GM10847 (cell line): ENCODE results near the gene UCHL5.

ENCODE experiments used
- POLR2A ChIP-seq: IDR thresholded peaks from 2 replicates; pipeline ENCODE4 v1.6.1; 2011; ENCODE audit not compliant: insufficient read length; ENCODE audit errors: extremely low read depth

Gene UCHL5, protein sequence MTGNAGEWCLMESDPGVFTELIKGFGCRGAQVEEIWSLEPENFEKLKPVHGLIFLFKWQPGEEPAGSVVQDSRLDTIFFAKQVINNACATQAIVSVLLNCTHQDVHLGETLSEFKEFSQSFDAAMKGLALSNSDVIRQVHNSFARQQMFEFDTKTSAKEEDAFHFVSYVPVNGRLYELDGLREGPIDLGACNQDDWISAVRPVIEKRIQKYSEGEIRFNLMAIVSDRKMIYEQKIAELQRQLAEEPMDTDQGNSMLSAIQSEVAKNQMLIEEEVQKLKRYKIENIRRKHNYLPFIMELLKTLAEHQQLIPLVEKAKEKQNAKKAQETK

DNA sequence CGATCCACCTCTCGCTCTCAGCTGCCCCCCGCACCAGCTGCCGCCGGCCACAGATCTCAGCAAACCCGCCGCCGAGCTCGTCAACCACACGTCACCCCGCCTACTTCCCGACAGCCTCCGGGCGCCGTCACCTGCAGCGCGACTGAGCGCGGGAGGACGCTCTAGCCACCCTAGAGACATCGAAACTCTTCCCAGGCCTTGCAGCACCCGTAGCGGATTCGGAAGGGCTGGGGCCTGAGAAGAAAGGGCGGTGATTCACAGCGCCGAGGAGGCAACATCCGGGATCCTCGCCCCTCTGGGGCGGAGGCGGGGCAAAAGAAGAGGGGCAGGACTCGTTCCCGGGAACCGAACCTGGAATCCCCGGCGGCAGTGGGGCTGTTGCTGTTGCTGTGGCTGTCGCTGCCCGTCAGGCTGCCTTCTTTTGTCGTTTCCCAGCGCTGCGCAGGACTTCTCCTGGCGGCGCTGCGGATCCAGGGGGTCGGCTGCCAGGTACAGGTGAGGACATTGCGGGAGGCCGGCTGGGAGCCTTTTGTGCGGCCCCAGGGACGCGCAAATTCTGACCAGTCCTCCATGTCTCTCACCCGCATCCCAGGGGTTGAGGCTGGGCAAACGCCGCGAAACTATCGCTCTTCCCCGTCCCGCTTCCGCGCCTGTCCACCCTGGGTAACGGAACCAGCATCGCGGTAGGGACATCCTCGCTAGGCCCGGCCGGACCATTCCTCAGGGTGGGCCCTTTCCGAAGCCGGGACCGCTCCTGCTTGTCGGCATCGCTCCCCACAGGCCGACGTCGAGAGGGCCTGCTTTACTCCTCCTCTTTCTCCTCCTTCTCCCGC, at the start of gene UCHL5, which contains the start of gene RO60:
TSS of gene UCHL5 (minus strand) at position 79 of the 833 bp plus-strand sequence. CDS start 100 bp downstream, outside the sequence.
TSS of gene RO60 (plus strand) at position 331 of the 833 bp plus-strand sequence. CDS start 9,443 bp downstream, outside the sequence.
- TF ChIP-seq POLR2A: peak; percentile 90

DNA sequence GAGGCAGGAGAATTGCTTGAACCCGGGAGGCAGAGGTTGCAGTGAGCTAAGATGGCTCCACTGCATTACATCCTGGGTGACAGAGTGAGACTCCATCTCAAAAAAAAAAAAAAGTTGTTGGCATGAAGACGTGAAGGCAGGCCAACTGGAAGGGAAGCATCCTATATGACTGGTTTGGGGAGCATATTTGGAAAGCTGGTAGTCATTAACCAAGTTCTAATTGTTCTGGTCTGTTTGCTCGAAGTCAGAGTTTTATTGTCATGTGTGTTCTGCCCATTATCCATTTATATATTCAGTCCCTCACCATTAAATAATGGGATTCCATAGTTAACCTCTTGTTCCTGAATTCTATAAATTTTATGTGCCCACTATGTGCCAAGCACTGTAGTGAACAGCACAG, 49.3 kb upstream of the UCHL5 start:
- TF ChIP-seq POLR2A: no peak

DNA sequence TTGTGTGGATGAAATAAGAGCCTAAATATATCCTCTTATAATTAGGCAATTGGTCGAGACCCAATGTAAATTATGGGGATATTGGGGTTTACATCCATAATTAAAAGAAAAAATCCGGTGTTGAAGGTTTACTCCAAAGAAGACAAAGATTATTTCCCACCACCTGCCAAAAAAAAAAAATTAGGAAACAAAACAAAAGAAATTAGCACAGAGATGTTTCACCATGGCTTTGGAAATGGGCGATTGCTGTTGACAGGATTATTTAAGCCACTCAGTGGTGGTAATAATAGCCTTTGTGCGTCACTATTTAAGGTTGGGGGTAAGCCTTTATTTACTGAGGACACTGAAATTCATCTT, 46.6 kb upstream of the UCHL5 start:
- no peak for TF ChIP-seq POLR2A

DNA sequence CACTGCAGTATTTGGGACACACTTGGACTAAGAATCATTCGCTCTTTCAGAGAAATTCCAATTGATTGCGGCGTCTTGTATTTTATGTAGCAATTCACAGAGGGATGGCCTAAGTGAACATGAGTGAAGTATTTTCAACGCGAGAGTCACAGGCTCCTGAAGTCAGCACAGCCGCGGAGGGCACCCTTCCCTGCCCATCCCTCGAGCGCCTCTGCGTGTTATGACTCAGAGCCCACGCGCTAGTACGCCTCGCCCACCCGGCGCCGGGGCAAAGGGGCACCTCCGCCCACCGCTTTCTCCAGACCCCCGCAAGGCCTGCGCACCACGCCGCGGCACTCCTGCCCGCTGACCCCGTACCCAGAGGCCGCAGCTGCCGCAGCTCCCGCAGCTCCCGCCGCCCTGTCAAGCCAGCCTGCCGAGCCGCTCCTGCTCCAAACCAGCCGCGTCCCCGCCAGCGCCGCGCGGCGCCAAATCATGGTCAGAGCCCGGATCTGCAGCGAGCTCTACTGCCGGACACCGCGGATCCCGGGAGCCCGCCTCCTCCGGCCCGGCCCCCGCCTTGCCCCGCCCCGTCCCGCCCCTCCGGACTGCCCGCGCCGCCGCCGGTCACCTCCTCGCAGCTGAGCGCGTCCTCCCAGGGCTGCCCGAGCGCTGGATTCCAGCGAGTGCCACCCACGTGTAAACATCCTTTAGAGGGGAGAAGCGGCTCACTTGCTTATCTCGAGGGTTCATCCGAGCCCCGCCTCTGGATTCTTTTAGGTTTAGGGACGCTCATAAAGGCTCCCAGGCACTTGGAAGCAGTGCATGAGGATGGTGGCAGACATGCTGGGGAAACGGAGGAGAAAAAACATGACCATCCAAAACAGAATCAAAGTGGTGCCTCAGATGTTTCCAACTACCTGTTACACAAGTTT, 46.0 kb upstream of the UCHL5 start, which contains the start of gene GLRX2:
TSS of gene GLRX2 (minus strand) at position 508 of the 914 bp plus-strand sequence. CDS start at position 476, 32 bp downstream.
- peak; percentile 84 for TF ChIP-seq POLR2A

DNA sequence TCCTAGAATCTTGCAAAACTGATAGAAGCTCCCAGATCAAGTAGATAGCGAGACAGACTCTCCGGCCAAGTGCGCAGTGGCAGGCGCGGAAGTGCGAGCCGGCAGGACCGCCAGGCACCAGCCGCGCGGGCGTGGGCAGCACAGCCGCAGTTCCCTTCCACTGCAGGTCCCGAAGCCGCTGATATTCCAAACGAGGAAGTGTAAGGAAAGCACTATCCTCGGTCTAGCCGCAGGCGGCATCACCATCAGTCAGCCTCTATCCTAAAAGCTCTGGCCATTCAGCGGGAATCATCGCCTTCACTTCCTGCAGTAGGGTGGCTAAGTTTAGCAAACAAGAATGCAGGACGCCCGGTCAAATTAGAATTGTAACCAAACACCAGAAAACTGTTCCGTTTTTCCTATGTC, 45.3 kb upstream of the UCHL5 start:
- TF ChIP-seq POLR2A: no peak

DNA sequence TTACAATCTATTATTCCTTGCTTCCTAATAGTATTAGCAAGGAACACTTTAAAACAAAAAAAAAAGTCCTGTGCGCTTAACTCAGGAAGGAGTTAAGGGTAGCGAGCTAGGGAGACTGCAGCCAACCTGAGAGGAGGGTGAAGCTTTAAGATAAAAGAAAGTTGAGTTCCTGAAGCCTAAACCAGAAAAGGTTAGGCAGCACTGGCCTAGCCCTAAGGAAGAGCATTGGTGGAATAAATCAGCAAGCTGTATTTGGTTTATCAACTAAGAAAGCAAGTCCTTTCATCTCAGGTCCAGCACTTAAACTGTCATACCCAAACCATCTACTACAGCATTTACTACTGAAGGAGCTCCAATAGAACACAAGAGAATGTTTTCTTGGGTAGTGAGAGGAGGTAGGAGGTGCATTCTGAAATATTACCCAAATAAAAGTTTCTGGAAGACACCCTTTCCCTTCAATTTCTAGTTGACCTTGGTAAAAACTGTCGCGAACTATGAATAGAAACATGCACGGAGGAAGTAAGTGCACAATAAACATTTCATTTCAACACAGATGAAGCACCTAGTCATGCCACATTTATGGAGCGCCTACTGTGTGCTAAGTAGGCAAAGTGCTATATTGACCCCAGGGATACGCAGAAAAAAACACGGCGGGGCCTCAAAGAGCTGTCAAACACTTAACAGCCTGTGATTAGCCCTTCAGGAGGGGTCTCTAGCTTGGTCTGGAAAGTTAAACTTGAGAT, 44.8 kb upstream of the UCHL5 start:
- no peak for TF ChIP-seq POLR2A

DNA sequence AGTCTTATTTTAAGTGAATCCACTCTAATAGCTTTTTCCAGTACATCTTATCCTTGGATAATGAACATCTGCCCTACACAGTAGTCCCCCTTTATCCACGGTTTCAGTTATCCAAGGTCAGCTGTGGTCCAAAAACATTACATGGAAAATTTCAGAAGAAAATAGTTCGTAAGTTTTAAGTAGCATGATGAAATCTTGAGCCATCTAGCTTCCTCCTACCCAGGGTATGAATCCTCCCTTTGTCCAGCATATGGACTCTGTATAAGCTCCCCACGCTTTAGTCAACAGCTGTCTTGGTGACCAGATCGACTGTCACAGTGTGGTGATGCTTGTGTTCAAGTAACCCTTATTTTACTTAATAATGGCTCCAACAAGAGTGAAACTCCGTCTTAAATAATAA, 43.5 kb upstream of the UCHL5 start:
- no peak for TF ChIP-seq POLR2A

DNA sequence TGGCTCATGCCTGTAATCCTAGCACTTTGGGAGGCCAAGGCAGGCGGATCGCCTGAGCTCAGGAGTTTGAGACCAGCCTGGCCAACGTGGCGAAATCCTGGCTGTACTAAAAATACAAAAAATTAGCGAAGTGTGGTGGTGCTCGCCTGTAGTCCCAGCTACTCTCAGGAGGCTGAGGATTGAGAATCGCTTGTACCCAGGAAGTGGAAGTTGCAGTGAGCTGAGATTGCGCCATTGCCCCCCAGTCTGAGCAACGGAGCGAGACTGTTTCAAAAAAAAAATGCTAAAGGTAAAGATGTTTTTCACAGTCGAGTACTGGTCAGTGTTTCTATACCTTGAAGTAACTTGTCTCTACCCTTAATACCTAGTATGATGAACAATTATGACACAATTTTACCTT, 35.0 kb upstream of the UCHL5 start:
- no peak for TF ChIP-seq POLR2A

DNA sequence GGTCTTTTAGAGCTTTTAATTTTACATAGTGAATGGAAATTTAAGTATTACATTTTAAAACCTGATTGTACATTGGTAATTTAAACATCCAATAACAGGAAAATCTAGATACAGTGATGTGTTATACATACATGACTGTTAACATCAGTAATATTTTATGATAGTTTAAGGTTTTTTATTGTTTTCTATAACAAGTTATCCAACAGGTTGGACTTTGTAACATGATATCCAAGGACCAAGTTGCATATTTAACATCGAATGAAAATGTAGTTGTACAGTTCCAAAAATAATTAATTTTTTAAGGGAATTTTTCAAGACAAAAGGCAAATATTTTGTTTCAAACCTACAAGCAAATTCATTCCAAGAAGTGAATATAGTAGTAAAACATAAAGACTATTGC, 31.7 kb upstream of the UCHL5 start:
- no peak for TF ChIP-seq POLR2A

DNA sequence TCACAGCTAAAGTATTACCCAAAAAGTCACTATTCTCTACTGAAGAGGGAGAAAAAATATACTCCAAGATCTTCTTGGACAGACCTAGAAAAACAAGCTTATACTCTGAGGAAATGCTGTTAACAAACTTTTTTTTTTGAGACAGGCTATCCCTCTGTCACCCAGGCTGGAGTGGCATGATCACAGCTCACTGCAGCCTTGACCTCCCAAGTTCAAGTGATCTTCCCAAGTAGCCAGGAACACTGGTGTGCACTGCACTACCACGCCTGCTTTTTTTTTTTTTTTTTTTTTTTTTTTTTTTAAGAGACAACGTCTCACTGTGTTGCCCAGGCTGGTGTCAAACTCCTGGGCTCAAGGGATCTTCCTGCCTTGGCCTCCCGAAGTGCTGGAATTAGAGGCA, 28.7 kb upstream of the UCHL5 start:
- TF ChIP-seq POLR2A: no peak

DNA sequence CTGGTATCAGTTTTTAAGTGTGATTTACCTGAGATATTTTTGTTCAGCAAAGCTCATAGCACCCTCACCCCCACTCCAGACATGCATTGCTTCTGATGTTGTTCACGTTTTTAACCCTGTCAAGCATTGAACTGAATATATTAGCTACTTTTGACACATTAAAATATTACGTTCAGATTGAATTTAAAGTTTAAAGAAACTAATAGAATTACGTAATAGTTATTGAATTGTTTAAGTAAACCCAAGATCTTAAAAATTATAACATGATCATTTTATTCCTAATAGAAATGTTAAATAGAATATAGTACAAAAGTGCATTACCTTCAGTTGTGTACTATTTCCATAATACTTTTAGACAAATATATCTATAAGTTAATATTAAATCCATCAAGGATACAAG, 27.2 kb upstream of the UCHL5 start:
- TF ChIP-seq POLR2A: no peak

DNA sequence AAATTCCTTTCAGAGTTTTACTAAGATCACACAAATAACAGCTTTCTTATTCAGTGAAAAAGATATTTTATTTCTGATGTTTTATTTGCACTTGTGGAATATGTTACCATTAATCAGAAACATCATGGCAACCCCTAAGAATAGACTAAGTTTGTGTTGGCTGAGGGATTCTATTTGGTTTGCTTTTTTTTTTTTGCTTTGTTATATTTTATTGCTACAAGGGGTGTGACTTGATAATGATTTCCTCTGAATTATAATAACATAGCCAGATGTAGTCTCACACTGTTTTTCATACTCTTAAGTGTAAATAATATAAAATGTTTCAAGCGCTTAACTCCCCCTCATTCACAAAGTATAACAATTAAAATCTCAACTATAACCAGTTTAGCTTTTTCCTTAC, 26.1 kb upstream of the UCHL5 start:
- TF ChIP-seq POLR2A: no peak

DNA sequence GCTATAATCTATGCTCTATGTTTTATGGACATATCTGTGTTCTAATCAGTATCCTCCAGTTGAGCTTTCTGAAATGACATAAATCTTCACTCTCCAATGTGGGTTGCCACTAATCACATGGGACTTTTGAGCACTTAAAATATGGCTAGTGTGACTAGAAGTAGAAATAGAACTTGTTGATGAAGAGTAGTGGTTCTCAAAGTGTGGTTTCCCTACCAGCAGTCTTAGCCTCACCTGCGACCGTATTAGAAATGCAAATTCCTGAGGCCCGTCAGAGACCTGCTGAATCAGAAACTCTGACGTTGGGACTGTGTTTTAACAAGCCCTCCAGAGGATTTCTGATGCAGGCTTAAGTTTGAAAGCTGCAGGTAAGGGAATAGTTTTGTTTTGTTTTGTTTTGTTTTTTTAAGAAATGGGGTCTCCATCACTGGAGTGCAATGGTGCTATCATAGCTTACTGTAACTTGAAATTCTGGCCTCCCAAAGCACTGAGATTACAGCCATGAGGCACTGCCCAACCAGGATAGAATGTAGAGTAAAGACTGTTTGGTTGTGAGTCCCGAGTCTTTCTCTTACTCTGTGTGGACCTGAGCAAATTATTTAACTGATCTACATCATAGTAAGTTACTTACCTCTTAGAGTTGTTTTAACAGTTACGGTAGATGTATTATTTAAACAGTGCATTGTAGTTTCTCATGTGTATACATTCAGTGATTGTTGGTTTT, 24.4 kb upstream of the UCHL5 start:
- TF ChIP-seq POLR2A: no peak

DNA sequence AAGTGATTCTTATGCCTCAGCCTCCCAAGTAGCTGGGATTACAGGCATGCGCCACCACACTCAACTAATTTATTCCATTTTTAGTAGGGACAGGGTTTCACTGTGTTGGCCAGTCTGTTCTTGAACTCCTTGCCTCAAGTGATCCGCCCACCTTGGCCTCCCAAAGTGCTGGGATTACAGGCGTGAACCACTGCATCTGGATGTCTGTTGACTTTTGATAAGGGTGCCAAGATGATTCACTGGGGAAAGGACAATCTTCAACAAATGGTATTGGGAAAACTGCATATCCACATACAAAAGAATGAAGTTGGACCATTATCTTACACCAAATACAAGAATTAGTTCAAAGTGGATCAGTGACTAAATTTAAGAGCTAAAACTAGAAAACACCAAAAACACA, 20.0 kb upstream of the UCHL5 start:
- no peak for TF ChIP-seq POLR2A
